Measurements from ENCODE around the gene EMCN.

DNA sequence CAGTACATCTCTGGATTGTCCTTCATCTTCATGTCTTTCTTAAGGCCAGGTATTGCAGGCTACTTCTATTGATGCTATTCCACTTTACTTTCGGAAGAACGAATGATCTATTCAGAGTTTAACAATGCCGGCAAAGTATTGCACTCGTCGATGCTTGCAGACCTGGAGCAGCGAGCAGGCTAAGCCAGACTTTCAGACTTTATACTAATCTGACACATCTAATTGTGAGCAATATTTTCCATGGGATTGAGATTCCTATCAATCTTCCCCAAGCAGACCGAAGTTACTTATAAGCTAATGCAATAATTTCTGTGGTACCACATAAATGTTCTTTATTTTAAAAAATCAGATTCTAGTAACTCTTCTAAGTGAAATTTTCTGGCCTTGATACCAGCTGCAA is 1.6 kb downstream of the EMCN start:
- TF ChIP-seq, protein P1, sequence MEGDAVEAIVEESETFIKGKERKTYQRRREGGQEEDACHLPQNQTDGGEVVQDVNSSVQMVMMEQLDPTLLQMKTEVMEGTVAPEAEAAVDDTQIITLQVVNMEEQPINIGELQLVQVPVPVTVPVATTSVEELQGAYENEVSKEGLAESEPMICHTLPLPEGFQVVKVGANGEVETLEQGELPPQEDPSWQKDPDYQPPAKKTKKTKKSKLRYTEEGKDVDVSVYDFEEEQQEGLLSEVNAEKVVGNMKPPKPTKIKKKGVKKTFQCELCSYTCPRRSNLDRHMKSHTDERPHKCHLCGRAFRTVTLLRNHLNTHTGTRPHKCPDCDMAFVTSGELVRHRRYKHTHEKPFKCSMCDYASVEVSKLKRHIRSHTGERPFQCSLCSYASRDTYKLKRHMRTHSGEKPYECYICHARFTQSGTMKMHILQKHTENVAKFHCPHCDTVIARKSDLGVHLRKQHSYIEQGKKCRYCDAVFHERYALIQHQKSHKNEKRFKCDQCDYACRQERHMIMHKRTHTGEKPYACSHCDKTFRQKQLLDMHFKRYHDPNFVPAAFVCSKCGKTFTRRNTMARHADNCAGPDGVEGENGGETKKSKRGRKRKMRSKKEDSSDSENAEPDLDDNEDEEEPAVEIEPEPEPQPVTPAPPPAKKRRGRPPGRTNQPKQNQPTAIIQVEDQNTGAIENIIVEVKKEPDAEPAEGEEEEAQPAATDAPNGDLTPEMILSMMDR (conservative IDR thresholded peaks at IDR 0.05; ENCODE audit: low read length): no peak
- TF ChIP-seq EZH2phosphoT487 (IDR thresholded peaks at IDR 0.05; ENCODE audit: borderline replicate concordance): no peak

Measured in Loucy (cell line).